Mammary epithelial cell (primary cell): ENCODE results near the gene IRAK2.

Experiments
- EZH2 ChIP-seq: IDR thresholded peaks from 2 replicates; pipeline ENCODE4 v1.6.1; 2012; ENCODE audit warnings: low read length, inconsistent platforms, borderline replicate concordance
- TF ChIP-seq, protein P1 (sequence below), 2 donors: IDR thresholded peaks in 1 of 2; conservative IDR thresholded peaks in 1 of 2; 2 replicates each; pipeline ENCODE4 v1.5.1; 2011 to 2012; ENCODE audit warnings: inconsistent platforms in 2 of 2, low read length in 2 of 2, mild to moderate bottlenecking in 2 of 2, control low read depth in 1 of 2, low read depth in 1 of 2; ENCODE audit not compliant: insufficient read depth in 1 of 2; ENCODE audit errors: extremely low read depth in 1 of 2

GRCh38 chr3:10184250-10184649 is 19.5 kb downstream of the IRAK2 start:
- TF ChIP-seq, protein P1, sequence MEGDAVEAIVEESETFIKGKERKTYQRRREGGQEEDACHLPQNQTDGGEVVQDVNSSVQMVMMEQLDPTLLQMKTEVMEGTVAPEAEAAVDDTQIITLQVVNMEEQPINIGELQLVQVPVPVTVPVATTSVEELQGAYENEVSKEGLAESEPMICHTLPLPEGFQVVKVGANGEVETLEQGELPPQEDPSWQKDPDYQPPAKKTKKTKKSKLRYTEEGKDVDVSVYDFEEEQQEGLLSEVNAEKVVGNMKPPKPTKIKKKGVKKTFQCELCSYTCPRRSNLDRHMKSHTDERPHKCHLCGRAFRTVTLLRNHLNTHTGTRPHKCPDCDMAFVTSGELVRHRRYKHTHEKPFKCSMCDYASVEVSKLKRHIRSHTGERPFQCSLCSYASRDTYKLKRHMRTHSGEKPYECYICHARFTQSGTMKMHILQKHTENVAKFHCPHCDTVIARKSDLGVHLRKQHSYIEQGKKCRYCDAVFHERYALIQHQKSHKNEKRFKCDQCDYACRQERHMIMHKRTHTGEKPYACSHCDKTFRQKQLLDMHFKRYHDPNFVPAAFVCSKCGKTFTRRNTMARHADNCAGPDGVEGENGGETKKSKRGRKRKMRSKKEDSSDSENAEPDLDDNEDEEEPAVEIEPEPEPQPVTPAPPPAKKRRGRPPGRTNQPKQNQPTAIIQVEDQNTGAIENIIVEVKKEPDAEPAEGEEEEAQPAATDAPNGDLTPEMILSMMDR (conservative IDR thresholded peaks at IDR 0.05 in 1 of 2, IDR thresholded peaks at IDR 0.05 in 1 of 2; ENCODE audit: extremely low read depth in 1 of 2, insufficient read depth in 1 of 2, low read depth in 1 of 2, low read length in 2 of 2), result no peak
- TF ChIP-seq EZH2, result no peak
